DMS79 treated with DMSO at 0.1 percent for 48 hours (cell line): ENCODE results near the gene FASN.
"Not testable (repeated sequence)": the region's sequence is repeated elsewhere in the genome, so short reads cannot be mapped to it uniquely, and the experiment has no call there.

ENCODE experiments used
- DNase-seq: peaks from one replicate; lab custom pipeline; 2025; lab: John Stamatoyannopoulos, UW

Gene FASN

GRCh38 chr17:82041144-82041814 is 56.8 kb downstream of the FASN start:
- no peak for DNase-seq

- no peak for DNase-seq
Observed at GRCh38 chr17:82039695-82040299, 58.2 kb downstream of the FASN start.

- not testable (repeated sequence) for DNase-seq
Observed at GRCh38 chr17:82038796-82039409, 59.1 kb downstream of the FASN start.

- DNase-seq, result no peak
Observed at GRCh38 chr17:82037889-82038195, 60.2 kb downstream of the FASN start.

DNA sequence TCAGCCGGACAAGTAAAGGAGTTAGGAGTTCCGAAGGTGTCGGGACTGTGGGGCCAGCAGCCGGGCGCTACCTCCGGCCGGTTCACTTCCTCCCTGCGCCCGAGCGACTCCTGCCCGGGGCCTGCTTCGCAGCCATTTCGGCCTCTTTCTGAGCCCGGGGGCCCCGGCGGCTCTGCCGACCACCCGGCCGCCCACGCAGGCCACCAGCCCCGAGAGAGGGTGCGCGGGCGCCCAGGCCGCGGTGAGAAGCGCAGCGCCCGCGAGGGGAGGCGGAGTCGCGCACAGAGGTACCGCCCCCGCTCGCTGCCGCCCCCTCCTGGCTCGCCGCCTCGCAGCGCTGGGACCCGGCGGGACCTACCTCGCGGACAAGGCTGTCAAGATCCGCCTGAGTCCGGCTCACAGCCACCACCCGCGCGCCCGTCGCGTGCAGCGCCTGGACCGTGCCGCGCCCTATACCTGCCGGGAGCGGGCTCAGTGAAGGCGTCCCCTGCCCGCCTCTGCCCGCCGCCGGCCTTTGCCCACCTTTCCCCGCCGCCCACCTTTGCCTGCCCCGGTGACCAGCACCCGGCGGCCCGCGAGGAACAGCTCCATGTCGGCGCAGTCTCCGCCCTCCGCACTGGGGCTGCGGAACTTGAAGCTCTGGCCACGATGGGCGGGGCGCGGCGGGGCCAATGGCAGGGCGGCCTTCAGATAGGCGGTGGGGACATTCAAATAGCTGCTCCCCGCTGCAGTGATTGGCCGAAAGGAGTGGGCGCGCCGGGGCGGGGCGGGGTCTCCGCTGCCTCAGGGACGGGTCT is 60.7 kb downstream of the FASN start, which contains the start of gene DCXR:
Gene DCXR (minus strand): TSS at position 606 of the 797 bp plus-strand sequence. CDS start 15 bp downstream, at position 591.
- peak; percentile 61 for DNase-seq

DNA sequence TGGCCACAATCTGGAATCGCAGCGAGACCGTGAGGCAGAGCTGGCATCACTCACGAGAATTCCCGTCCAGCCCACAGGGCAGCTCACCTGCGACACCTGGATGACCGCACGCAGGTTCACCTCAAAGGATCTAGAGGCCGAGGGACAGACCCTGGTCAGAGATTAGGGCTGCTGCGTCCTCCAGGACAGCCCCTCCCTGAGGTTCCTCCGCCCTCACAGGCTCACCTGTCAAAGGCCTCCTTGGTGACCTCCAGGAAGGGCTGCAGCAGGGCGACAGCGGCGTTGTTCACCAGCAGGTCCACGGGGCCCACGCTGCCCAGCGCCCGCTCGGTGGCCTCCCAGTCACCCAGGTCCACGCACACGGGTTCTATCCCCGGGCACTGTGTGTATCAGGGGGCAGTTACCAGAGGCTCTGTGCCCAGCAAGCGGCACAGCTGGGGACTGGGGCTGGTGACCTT is 61.4 kb downstream of the FASN start:
- DNase-seq, result no peak

DNA sequence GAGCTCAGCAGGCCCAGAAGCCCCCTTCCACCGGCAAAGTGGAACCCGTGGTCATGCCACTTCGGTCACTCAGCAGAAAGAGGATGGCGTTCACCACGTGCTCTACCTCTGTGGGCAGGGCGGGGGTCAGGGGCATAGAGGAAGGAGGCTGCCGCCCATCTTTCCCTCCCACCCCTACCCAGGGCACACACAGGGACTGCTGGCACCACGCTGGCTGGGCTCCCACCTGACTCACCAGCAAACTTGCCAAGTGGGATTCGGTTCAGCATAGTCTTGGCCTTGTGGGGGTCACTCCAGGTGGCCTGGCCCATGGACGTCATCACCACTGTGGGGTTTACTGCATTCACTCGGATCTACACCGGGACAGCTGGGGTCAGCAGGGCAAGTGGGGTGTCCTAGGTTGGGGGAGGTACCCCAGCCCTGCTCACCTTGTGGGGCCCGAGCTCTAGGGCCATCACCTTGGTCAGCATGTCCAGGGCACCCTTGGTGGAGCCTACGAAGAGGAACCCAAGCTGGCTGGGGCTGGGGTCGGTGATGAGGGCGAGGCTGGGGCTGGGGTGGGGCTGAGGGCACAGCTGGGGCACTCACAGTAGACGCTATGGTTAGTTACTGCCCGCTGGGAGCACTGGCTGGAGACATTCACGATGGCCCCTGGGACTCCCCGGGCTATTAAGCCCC is 61.9 kb downstream of the FASN start:
- no peak for DNase-seq

DNA sequence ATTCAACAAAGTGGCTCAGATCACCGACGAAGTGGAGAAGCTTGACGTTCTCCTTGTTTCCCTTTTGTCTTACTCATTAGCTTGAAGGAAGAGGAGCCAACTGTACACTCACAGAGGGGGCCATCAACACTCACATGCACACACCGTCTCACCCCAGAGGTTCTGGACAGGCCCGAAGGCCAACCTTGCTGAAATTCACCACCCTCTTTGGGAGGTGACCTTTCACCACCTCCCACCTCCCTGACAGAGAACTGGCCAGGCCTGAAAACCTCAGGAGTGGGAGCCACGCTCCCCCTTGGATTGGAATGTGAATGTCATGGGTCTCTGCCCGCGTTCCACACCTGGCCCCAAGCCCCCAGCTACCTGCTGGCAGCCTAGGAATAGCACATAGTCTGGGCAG is 62.5 kb downstream of the FASN start:
- no peak for DNase-seq

GRCh38 chr17:82034371-82035011 is 63.5 kb downstream of the FASN start:
- no peak for DNase-seq

DNA sequence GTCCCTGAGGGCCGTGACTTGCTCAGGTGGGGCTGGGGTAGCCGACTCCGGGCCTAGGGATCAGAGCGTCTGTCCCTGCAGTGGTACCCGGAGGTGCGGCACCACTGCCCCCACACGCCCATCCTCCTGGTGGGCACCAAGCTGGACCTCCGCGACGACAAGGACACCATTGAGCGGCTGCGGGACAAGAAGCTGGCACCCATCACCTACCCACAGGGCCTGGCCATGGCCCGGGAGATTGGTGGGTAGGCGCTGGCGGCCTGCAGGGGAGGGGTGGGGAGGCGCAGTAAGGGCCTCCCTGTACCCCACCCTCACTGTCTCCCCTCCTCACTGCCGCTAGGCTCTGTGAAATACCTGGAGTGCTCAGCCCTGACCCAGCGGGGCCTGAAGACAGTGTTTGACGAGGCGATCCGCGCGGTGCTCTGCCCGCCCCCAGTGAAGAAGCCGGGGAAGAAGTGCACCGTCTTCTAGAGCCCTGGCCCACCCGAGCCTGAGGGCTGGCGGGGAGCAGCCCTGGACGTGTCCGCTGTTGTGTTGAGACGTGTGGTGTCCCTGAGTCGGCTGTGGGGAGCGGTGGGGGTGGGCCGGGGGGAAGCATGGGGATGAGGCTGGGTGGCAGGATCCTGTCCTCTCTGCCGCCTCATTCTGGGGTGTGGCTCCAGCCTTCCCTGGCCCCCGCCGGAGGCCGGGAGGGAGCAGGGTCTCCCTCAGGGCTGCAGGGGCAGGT is 64.5 kb downstream of the FASN start:
- no peak for DNase-seq

DNA sequence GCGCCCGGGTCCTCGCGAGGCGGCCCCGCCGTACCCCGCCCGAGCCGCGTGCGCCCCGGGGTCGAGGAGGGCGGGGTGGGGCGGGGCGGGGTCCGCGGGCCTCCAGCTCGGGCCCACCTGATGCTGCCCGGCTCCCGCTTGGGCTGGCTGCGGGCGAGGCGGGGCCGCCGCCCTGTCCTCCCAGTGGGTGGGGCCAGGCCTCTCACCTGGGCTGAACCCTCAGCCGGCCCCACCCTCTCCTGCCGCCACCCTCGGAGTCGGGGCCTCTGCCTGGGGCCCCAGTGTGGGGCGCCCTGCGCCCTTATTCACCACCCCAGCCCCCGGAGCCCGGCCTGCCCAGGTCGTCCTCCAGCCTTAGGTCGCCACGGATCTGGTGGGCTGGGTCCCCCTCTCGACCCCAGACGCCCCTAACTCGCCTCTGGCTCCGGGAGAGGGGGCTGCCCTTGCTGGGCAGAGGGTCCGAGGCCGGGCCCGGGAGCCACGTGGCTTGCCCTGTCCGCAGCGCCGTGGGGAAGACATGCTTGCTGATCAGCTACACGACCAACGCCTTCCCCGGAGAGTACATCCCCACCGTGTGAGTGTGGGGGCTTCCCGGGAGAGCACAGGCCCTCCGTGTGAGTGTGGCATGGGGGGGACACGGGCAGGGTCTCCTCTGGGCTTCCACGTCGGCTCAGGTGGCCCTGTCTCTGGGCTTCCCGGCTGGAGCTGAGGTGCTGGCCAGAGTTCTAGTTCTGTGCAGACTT is 66.0 kb downstream of the FASN start:
- DNase-seq, result no peak

DNA sequence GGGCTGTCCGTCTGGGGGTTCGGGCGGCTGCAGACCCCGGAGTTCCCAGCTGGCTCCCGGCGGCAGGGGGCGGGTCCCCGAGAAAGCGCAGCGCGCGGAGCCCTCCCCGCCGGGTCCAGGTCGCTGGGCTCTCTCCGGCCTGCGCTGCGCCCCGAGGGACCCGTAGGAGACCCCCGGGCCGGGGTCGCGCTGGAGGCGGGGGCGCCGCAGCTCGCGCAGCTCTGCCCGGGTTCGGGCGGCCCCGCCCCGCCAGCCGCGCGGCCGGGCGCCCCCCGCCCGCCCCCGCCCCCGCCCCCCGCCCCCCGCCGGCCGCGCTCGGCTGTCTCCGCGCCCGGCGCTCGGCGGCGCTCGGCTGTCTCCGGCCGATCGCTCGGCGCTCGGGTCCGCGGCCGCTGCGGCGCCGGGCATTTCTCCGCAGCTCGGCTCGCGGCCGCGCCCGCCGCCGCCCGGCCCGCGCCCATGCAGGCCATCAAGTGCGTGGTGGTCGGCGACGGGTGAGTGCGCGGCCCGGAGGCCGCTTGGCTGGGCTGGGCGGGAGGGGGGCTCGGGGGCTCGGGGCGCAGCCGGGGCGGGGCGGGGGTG is 66.6 kb downstream of the FASN start, which contains the start of gene RAC3:
Gene RAC3 (plus strand): TSS at position 376 of the 582 bp plus-strand sequence. CDS start 84 bp downstream, at position 460.
- DNase-seq, result no peak

DNA sequence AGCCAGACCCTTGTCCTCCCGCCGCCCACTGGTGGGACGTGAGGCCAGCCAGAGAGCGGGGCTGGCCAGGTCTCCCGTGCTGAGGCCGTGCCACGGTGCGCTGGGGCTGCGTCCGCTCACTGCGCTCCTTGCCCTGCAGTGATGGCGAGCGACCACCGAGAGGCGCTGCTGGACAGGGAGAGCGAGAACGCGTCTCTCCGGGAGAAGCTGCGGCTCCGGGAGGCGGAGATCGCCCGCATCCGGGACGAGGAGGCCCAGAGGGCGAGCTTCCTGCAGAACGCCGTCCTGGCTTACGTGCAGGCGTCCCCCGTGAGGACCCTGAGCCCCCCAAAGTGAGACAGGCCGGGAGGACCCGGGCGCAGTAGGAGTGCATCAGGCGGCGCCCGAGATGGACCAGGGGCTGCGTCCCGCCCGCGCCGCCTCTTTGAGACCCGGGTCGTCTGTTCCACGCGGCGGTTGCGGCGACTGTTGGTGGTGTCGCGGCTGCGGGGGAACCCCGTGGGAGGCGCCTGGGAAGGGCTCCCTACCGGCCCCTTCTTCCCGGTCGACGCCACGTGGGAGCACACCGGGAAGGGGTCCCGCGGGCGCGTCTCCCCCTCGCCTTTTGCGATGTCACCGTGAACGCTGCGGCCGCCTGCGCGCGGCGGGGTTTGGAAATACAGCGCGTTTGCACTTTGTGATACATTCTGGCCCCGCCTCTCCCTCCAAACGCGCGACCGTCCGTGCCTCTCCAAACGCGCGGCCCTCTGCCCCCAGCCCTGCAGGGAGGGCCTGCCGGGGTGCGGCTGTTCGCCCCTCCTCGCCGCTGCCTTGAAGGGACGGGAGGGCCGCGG is 67.3 kb downstream of the FASN start:
- peak; percentile 7 for DNase-seq

DNA sequence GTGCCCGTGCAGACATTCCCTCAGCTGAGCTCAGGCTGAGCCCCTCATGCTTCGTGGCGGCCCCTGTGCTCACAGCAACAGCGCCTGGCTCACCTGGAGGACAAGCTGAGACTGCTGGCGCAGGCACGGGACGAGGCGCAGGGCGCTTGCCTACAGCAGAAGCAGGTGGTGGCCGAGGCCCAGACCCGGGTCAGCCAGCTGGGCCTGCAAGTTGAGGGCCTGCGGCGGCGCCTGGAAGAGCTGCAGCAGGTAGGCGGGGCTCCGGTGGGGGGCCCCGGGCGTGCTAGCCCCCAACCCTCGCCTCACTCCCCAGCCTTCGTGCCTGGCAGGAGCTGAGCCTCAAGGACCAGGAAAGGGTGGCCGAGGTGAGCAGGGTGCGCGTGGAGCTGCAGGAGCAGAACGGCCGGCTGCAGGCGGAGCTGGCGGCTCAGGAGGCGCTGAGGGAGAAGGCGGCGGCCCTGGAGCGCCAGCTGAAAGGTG is 68.0 kb downstream of the FASN start:
- DNase-seq, result no peak

GRCh38 chr17:82029391-82029790 is 68.6 kb downstream of the FASN start:
- peak; percentile 28 for DNase-seq

DNA sequence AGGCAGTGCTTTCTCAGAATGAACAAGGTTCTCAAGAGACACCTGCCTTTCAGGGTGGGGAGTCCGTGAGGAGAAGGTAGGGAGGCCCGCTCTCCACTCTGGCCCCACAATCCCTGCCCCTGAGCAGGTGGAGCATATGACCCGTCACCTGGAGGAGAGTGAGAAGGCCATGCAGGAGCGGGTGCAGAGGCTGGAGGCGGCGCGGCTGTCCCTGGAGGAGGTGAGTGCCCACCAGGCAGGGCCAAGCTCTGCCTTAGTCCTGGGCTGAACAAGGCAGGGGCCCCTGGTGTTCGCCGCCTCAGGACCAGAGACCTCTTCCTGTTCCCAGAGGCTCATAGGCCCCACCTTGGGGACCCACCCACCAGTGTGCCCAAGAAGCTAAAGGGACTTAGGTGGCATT is 69.1 kb downstream of the FASN start:
- no peak for DNase-seq
